Dermis microvascular lymphatic vessel endothelial cell (primary cell): Measurements from ENCODE around the gene PYCR2. TPM values are rescaled to one million over a fixed set of nuclear protein-coding genes. Genes with fewer than 3 reads are reported as not detected.
"Not testable (repeated sequence)": the region's sequence is repeated elsewhere in the genome, so short reads cannot be mapped to it uniquely, and the experiment has no call there.

Experiments used
- DNase-seq, 2 donors: peaks; one replicate each; pipeline versions ENCODE4 v3.0.0 to v3.0.0-alpha.2; 2010; ENCODE audit warnings: low read depth in 2 of 2
- total RNA-seq: library from RNA; depleted of rRNA; stranded (reverse); fragments of >200 nt; gene quantifications from 2 replicates; pipeline ENCODE4 v1.2.1, GENCODE V29; 2014

The PYCR2 gene
- 23.0 and 31.6 TPM in 2 replicates for total RNA-seq

GRCh38 chr1:225923692-225924555 is at the start of gene PYCR2:
TSS of gene PYCR2 (minus strand) at chr1:225924250. CDS start at chr1:225924110, 140 bp downstream.
- DNase-seq = peak; percentile 87 to 97

- no peak for DNase-seq
Measured at GRCh38 chr1:225973158-225973557, 49.1 kb upstream of the PYCR2 start.

- DNase-seq = no peak
Measured at GRCh38 chr1:225972344-225973152, 48.5 kb upstream of the PYCR2 start.

GRCh38 chr1:225970592-225971157 is 46.6 kb upstream of the PYCR2 start:
- not testable (repeated sequence) for DNase-seq

GRCh38 chr1:225969751-225970150 is 45.7 kb upstream of the PYCR2 start:
- not testable (repeated sequence) for DNase-seq

- no peak for DNase-seq
Measured at GRCh38 chr1:225965231-225965630, 41.2 kb upstream of the PYCR2 start.

- DNase-seq = no peak
Measured at GRCh38 chr1:225963735-225964530, 39.9 kb upstream of the PYCR2 start.

- peak in 1 of 2 donors; percentile 45 for DNase-seq
Measured at GRCh38 chr1:225962440-225962975, 38.5 kb upstream of the PYCR2 start.

- DNase-seq = no peak
Measured at GRCh38 chr1:225961659-225962439, 37.8 kb upstream of the PYCR2 start.

GRCh38 chr1:225958041-225958440 is 34.0 kb upstream of the PYCR2 start:
- no peak for DNase-seq

- DNase-seq = no peak
Measured at GRCh38 chr1:225954753-225955152, 30.7 kb upstream of the PYCR2 start.

- no peak for DNase-seq
Measured at GRCh38 chr1:225953315-225953714, 29.3 kb upstream of the PYCR2 start.

- no peak for DNase-seq
Measured at GRCh38 chr1:225950905-225951497, 27.0 kb upstream of the PYCR2 start.

- no peak for DNase-seq
Measured at GRCh38 chr1:225949041-225949440, 25.0 kb upstream of the PYCR2 start.

- no peak for DNase-seq
Measured at GRCh38 chr1:225946803-225947202, 22.8 kb upstream of the PYCR2 start.

- no peak for DNase-seq
Measured at GRCh38 chr1:225946082-225946620, 22.1 kb upstream of the PYCR2 start.

GRCh38 chr1:225945564-225945963 is 21.5 kb upstream of the PYCR2 start:
- no peak for DNase-seq

- no peak for DNase-seq
Measured at GRCh38 chr1:225944951-225945350, 20.9 kb upstream of the PYCR2 start.

GRCh38 chr1:225944387-225944786 is 20.3 kb upstream of the PYCR2 start:
- DNase-seq = no peak

GRCh38 chr1:225943582-225943981 is 19.5 kb upstream of the PYCR2 start:
- DNase-seq = no peak
